GM19455 (cell line): ENCODE results near the gene KCNQ1.

Experiments
- ATAC-seq: cut with Tn5 transposase; IDR thresholded peaks from one replicate; pipeline ENCODE4 v1.9.1; 2021; ENCODE audit not compliant: unreplicated experiment

KCNQ1 gene

GRCh38 chr11:2460540-2461252 lies 15.9 kb downstream of the KCNQ1 start:
- no peak for ATAC-seq

- no peak for ATAC-seq
Observed at GRCh38 chr11:2461253-2461955, 16.6 kb downstream of the KCNQ1 start.

GRCh38 chr11:2461956-2462542 lies 17.2 kb downstream of the KCNQ1 start:
- ATAC-seq, result no peak

- ATAC-seq, result no peak
Observed at GRCh38 chr11:2462543-2462985, 17.8 kb downstream of the KCNQ1 start.

- no peak for ATAC-seq
Observed at GRCh38 chr11:2462986-2463765, 18.4 kb downstream of the KCNQ1 start.

GRCh38 chr11:2463766-2464277 lies 19.0 kb downstream of the KCNQ1 start:
- ATAC-seq, result no peak

GRCh38 chr11:2464451-2465165 lies 19.8 kb downstream of the KCNQ1 start:
- no peak for ATAC-seq

- ATAC-seq, result no peak
Observed at GRCh38 chr11:2465202-2466068, 20.6 kb downstream of the KCNQ1 start.

- no peak for ATAC-seq
Observed at GRCh38 chr11:2466069-2466801, 21.4 kb downstream of the KCNQ1 start.

- ATAC-seq, result no peak
Observed at GRCh38 chr11:2466869-2467694, 22.3 kb downstream of the KCNQ1 start.

- no peak for ATAC-seq
Observed at GRCh38 chr11:2467695-2468055, 22.9 kb downstream of the KCNQ1 start.

- ATAC-seq, result no peak
Observed at GRCh38 chr11:2468363-2469235, 23.8 kb downstream of the KCNQ1 start.

GRCh38 chr11:2470495-2470894 lies 25.7 kb downstream of the KCNQ1 start:
- ATAC-seq, result no peak

GRCh38 chr11:2471048-2471803 lies 26.4 kb downstream of the KCNQ1 start:
- no peak for ATAC-seq

- ATAC-seq, result no peak
Observed at GRCh38 chr11:2471804-2472096, 26.9 kb downstream of the KCNQ1 start.

GRCh38 chr11:2472428-2473186 lies 27.8 kb downstream of the KCNQ1 start:
- ATAC-seq, result no peak
